ENCODE results near the gene ARHGAP26.

GRCh38 chr5:142884029-142884428 lies 113.9 kb downstream of the ARHGAP26 start:
- no peak for TF ChIP-seq EZH2phosphoT487 (IDR thresholded peaks at IDR 0.05; ENCODE audit: unreplicated experiment)
- no peak for TF ChIP-seq EZH2 (IDR thresholded peaks at IDR 0.05; ENCODE audit: low read depth, unreplicated experiment)
- no peak for TF ChIP-seq CTCF (conservative IDR thresholded peaks at IDR 0.05; ENCODE audit: low read depth in 2 of 2)
- TF ChIP-seq POLR2AphosphoS5 (IDR thresholded peaks at IDR 0.05; ENCODE audit: low read depth): no peak
- no peak for TF ChIP-seq CREB1 (CRISPR knock-in tag; IDR thresholded peaks at IDR 0.05; ENCODE audit: low read depth)
- no peak for TF ChIP-seq JUNB (IDR thresholded peaks at IDR 0.05; ENCODE audit: unreplicated experiment)
- no peak for TF ChIP-seq ETS1 (IDR thresholded peaks at IDR 0.05)
- no peak for TF ChIP-seq REST (IDR thresholded peaks at IDR 0.05; ENCODE audit: unreplicated experiment)

All from GM23338 (cell line).